ENCODE data around the gene ROMO1.
"Not testable (repeated sequence)": the region's sequence is repeated elsewhere in the genome, so short reads cannot be mapped to it uniquely, and the experiment has no call there.

ROMO1 gene

GRCh38 chr20:35702824-35703695, 3.9 kb downstream of the ROMO1 start:
- no peak for TF ChIP-seq CTCF (IDR thresholded peaks at IDR 0.05; ENCODE audit: control insufficient read depth, extremely low read depth, insufficient read depth)
- DNase-seq (ENCODE audit: low read depth), result no peak
- H3K4me3 ChIP-seq (ENCODE audit: low read depth, low read length), result no peak overlapping the region

- DNase-seq (ENCODE audit: low read depth), result no peak
- no peak for TF ChIP-seq CTCF (IDR thresholded peaks at IDR 0.05; ENCODE audit: control insufficient read depth, extremely low read depth, insufficient read depth)
- no peak overlapping the region for H3K4me3 ChIP-seq (ENCODE audit: low read depth, low read length)
Measured at GRCh38 chr20:35704514-35705261, 5.5 kb downstream of the ROMO1 start.

GRCh38 chr20:35705894-35706293, 6.7 kb downstream of the ROMO1 start:
- not testable (repeated sequence) for H3K4me3 ChIP-seq (ENCODE audit: low read depth, low read length); DNase-seq (ENCODE audit: low read depth)

GRCh38 chr20:35706591-35707529, 7.7 kb downstream of the ROMO1 start:
- not testable (repeated sequence) for DNase-seq (ENCODE audit: low read depth); H3K4me3 ChIP-seq (ENCODE audit: low read depth, low read length)

- TF ChIP-seq CTCF (IDR thresholded peaks at IDR 0.05; ENCODE audit: control insufficient read depth, extremely low read depth, insufficient read depth), result no peak
- H3K4me3 ChIP-seq (ENCODE audit: low read depth, low read length), result no peak overlapping the region
- no peak for DNase-seq (ENCODE audit: low read depth)
Measured at GRCh38 chr20:35708502-35708901, 9.3 kb downstream of the ROMO1 start.

GRCh38 chr20:35709259-35709658, 10.1 kb downstream of the ROMO1 start:
- DNase-seq (ENCODE audit: low read depth), result no peak
- no peak overlapping the region for H3K4me3 ChIP-seq (ENCODE audit: low read depth, low read length)
- TF ChIP-seq CTCF (IDR thresholded peaks at IDR 0.05; ENCODE audit: control insufficient read depth, extremely low read depth, insufficient read depth), result no peak

GRCh38 chr20:35710039-35710438, 10.8 kb downstream of the ROMO1 start:
- no peak for TF ChIP-seq CTCF (IDR thresholded peaks at IDR 0.05; ENCODE audit: control insufficient read depth, extremely low read depth, insufficient read depth)
- H3K4me3 ChIP-seq (ENCODE audit: low read depth, low read length), result no peak overlapping the region
- DNase-seq (ENCODE audit: low read depth), result no peak
